Measurements from ENCODE around the gene GEMIN5.

GEMIN5 gene

DNA sequence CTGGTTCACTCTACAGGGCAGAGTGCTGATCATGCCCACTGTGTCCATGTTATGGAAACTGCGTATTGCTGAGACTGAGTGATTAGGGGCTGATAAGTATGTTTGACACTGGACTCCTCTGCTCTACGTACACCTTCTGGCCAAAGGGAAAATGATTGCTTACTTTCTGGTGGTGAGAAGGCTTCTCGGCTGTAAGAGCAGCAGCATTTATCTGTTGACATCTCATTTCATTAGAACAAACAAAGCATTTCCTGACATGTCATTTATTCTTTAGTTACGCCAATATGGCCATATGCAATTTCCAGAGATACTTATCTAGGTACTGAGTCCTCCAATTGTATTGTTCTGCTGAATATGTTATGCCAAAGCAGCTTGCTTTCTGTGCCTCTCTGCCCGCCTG is 93.2 kb downstream of the GEMIN5 start:
- TF ChIP-seq CTCF (IDR thresholded peaks at IDR 0.05; ENCODE audit: extremely low read depth, missing control alignments), result no peak
- no peak for DNase-seq (ENCODE audit: low spot score)

DNA sequence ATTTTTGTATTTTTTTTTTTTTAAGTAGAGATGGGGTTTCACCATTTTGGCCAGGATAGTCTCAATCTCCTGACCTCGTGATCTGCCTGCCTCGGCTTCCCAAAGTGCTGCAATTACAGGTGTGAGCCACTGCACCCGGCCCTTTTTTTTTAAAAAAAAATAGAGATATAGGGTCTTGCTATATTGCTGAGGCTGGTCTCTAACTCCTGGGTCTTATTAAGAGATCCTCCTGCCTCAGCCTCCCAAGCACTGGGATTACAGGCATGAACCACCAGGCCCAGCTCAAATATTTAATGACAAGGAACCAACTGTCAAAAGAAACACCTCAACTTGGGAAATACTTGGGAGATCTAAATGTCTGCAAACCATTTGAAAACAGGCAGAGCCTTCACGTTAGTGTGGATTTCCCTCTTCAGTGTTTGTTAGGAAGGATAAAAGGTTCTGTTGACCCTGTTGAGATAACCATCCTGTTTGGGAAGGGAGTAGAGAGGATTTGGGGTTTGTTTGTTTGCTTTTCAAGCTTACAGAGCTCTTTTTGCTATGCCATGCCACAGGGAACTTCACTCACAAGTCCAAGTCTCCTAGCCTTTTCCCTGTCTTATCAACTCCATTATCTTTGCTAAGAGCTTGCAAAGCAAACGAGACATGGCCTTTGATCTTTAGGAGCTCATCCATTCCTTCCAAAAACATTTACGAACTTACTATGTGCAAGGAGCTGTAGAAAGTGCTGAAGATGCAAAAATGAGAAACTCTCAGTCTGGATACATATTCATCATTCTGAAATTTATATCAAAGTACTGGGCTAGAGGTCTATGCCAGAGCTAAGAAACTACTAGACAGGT is 95.1 kb downstream of the GEMIN5 start:
- TF ChIP-seq CTCF (IDR thresholded peaks at IDR 0.05; ENCODE audit: extremely low read depth, missing control alignments), result no peak
- DNase-seq (ENCODE audit: low spot score), result no peak

DNA sequence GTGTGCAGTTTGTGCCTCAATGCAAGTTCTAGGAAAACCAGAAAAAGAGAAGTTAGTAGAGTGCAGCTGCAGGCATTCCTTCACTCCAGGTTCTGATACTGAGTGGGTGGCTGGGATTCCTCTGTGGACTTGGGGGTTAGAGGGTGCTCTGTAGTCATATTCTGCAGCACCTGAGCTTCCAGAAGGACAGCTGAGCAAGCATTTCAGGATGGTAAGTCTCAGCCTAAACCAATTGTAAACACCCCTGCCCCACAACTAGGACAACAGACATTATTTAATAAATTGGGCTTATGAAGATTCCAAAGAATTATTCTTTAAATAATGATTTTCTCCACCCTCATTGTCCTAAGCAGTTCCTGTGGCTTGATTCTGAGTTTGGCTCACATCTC is 96.7 kb downstream of the GEMIN5 start:
- no peak for TF ChIP-seq CTCF (IDR thresholded peaks at IDR 0.05; ENCODE audit: extremely low read depth, missing control alignments)
- no peak for DNase-seq (ENCODE audit: low spot score)

GRCh38 chr5:154840435-154841272 is 97.4 kb downstream of the GEMIN5 start:
- DNase-seq (ENCODE audit: low spot score), result no peak
- TF ChIP-seq CTCF (IDR thresholded peaks at IDR 0.05; ENCODE audit: extremely low read depth, missing control alignments), result no peak
